Neural cell (in vitro differentiated cells): ENCODE measurements around the gene SPECC1L.

Experiments
- EP300 ChIP-seq: fragments of 450-650 bp; conservative IDR thresholded peaks from 2 replicates; pipeline ENCODE4 v1.6.1; 2014; ENCODE audit warnings: antibody characterized with exemption, mild to moderate bottlenecking, moderate library complexity; ENCODE audit not compliant: poor library complexity, severe bottlenecking
- RAD21 ChIP-seq: fragments of 450-650 bp; conservative IDR thresholded peaks from 2 replicates; pipeline ENCODE4 v1.6.1; 2014; ENCODE audit warnings: antibody characterized with exemption, mild to moderate bottlenecking, moderate library complexity
- REST ChIP-seq: IDR thresholded peaks from 2 replicates; pipeline ENCODE4 v1.6.1; 2012; ENCODE audit warnings: borderline replicate concordance
- TF ChIP-seq, protein P1 (sequence below): fragments of 450-650 bp; IDR thresholded peaks from 2 replicates; pipeline ENCODE4 v1.5.1; 2014; ENCODE audit warnings: antibody characterized with exemption, mild to moderate bottlenecking, moderate library complexity; ENCODE audit not compliant: poor library complexity, severe bottlenecking

DNA sequence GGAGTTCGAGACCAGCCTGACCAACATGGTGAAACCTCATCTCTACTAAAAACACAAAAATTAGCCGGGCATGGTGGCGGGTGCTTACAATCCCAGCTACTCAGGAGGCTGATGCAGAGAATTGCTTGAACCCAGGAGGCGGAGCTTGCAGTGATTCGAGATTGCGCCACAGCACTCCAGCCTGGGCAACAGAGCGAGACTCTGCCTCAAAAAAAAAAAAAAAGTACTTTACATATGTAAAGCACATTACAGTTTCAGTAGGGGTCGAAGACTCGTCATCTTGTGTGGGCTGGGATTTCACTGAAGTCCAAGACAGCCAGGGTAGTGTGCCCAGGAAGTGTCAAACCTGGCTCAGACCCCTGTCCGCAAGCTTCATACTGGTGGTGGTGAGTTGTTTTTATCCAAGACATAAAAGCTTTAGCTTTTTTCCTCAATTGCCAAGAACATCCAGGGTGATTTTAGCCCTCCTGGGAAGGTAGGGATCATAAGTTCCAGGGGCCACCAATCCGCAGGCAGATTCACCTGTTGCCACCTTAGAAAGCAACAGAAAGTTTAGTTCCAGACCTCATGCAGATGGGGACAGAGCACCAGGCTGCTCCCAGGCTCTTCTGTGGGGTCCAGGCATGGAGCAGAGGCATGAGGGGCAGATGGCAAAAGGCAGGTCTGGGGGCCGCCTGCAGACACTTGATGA is 135.1 kb downstream of the SPECC1L start:
- TF ChIP-seq, protein P1, sequence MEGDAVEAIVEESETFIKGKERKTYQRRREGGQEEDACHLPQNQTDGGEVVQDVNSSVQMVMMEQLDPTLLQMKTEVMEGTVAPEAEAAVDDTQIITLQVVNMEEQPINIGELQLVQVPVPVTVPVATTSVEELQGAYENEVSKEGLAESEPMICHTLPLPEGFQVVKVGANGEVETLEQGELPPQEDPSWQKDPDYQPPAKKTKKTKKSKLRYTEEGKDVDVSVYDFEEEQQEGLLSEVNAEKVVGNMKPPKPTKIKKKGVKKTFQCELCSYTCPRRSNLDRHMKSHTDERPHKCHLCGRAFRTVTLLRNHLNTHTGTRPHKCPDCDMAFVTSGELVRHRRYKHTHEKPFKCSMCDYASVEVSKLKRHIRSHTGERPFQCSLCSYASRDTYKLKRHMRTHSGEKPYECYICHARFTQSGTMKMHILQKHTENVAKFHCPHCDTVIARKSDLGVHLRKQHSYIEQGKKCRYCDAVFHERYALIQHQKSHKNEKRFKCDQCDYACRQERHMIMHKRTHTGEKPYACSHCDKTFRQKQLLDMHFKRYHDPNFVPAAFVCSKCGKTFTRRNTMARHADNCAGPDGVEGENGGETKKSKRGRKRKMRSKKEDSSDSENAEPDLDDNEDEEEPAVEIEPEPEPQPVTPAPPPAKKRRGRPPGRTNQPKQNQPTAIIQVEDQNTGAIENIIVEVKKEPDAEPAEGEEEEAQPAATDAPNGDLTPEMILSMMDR: no peak
- TF ChIP-seq RAD21: no peak
- no peak for TF ChIP-seq EP300
- TF ChIP-seq REST: no peak
